Measurements from ENCODE around the gene C18orf63.

The C18orf63 gene

GRCh38 chr18:74281980-74282754 is 33.5 kb upstream of the C18orf63 start:
- no peaks in the 10 kb centered on the region for H3F3A ChIP-seq (ENCODE audit: control insufficient read depth, insufficient read depth)
- no peaks in the 10 kb centered on the region for H3K4me1 ChIP-seq (ENCODE audit: control insufficient read depth, low read length)
- H3K79me2 ChIP-seq (ENCODE audit: control insufficient read depth, low read length), result peaks cover 2% of the 10 kb centered on the region; the same call in 1 of the 2 replicates
- no peak overlapping the region for H3K4me3 ChIP-seq (ENCODE audit: low read length)
- no peaks in the 10 kb centered on the region for H3K9me3 ChIP-seq (ENCODE audit: control insufficient read depth, insufficient read depth, low read length)
- no peaks in the 10 kb centered on the region for H3K27me3 ChIP-seq (ENCODE audit: control insufficient read depth, low read length)
- H3K27ac ChIP-seq (ENCODE audit: low read depth, low read length), result no peak overlapping the region
- no peak overlapping the region for H3K4me2 ChIP-seq (ENCODE audit: low read length)
- TF ChIP-seq CTCF (IDR thresholded peaks at IDR 0.05; ENCODE audit: low read depth, low read length, poor library complexity, severe bottlenecking) (no peak), EZH2phosphoT487 (IDR thresholded peaks at IDR 0.05; ENCODE audit: borderline replicate concordance, low read length) (no peak)
- no peaks in the 10 kb centered on the region for H3K36me3 ChIP-seq (ENCODE audit: control insufficient read depth, low read length)
- H3K9me2 ChIP-seq (replicated peaks; ENCODE audit: control insufficient read depth, low read length), result no peaks in the 10 kb centered on the region
- H4K20me1 ChIP-seq (ENCODE audit: control insufficient read depth, insufficient read depth, low read depth, low read length), result no peaks in the 10 kb centered on the region

GRCh38 chr18:74282755-74283554 is 32.7 kb upstream of the C18orf63 start:
- H3K27ac ChIP-seq (ENCODE audit: low read depth, low read length), result no peak overlapping the region
- H3K79me2 ChIP-seq (ENCODE audit: control insufficient read depth, low read length), result peaks cover 2% of the 10 kb centered on the region; the same call in 1 of the 2 replicates
- no peaks in the 10 kb centered on the region for H3K4me1 ChIP-seq (ENCODE audit: control insufficient read depth, low read length)

GRCh38 chr18:74283646-74284045 is 32.0 kb upstream of the C18orf63 start:
- H3K36me3 ChIP-seq (ENCODE audit: control insufficient read depth, low read length), result no peaks in the 10 kb centered on the region
- peaks cover 2% of the 10 kb centered on the region; the same call in 1 of the 2 replicates for H3K79me2 ChIP-seq (ENCODE audit: control insufficient read depth, low read length)
- H3K4me3 ChIP-seq (ENCODE audit: low read length), result no peak overlapping the region
- no peaks in the 10 kb centered on the region for H3K9me2 ChIP-seq (replicated peaks; ENCODE audit: control insufficient read depth, low read length)
- H3K4me2 ChIP-seq (ENCODE audit: low read length), result no peak overlapping the region
- no peak for TF ChIP-seq CTCF (IDR thresholded peaks at IDR 0.05; ENCODE audit: low read depth, low read length, poor library complexity, severe bottlenecking)
- TF ChIP-seq EZH2phosphoT487 (IDR thresholded peaks at IDR 0.05; ENCODE audit: borderline replicate concordance, low read length), result no peak
- H3K27me3 ChIP-seq (ENCODE audit: control insufficient read depth, low read length), result no peaks in the 10 kb centered on the region
- H3F3A ChIP-seq (ENCODE audit: control insufficient read depth, insufficient read depth), result no peaks in the 10 kb centered on the region
- H3K9me3 ChIP-seq (ENCODE audit: control insufficient read depth, insufficient read depth, low read length), result no peaks in the 10 kb centered on the region
- H3K4me1 ChIP-seq (ENCODE audit: control insufficient read depth, low read length), result no peaks in the 10 kb centered on the region
- H4K20me1 ChIP-seq (ENCODE audit: control insufficient read depth, insufficient read depth, low read depth, low read length), result no peaks in the 10 kb centered on the region
- H3K27ac ChIP-seq (ENCODE audit: low read depth, low read length), result no peak overlapping the region

More at GRCh38 chr18:74282755-74283554, 32.7 kb upstream of the C18orf63 start:
- TF ChIP-seq CTCF (IDR thresholded peaks at IDR 0.05; ENCODE audit: low read depth, low read length, poor library complexity, severe bottlenecking) (no peak), EZH2phosphoT487 (IDR thresholded peaks at IDR 0.05; ENCODE audit: borderline replicate concordance, low read length) (no peak)
- Histone ChIP-seq H3K9me3 (ENCODE audit: control insufficient read depth, insufficient read depth, low read length) (no peaks in the 10 kb centered on the region), H3K9me2 (replicated peaks; ENCODE audit: control insufficient read depth, low read length) (no peaks in the 10 kb centered on the region), H3K4me2 (ENCODE audit: low read length) (no peak overlapping the region), H3K27me3 (ENCODE audit: control insufficient read depth, low read length) (no peaks in the 10 kb centered on the region), H4K20me1 (ENCODE audit: control insufficient read depth, insufficient read depth, low read depth, low read length) (no peaks in the 10 kb centered on the region), H3F3A (ENCODE audit: control insufficient read depth, insufficient read depth) (no peaks in the 10 kb centered on the region), H3K36me3 (ENCODE audit: control insufficient read depth, low read length) (no peaks in the 10 kb centered on the region), H3K4me3 (ENCODE audit: low read length) (no peak overlapping the region)

Measured in DOHH2 (cell line).